ENCODE measurements around the gene POLDIP3. TPM values are rescaled to one million over a fixed set of nuclear protein-coding genes. Genes with fewer than 3 reads are reported as not detected.

POLDIP3 gene
- total RNA-seq, 1 donor from 2014 or later, result 77.8 TPM

- DNase-seq (ENCODE audit: extremely low spot score, unreplicated experiment), result no peak
- Mint-ChIP-seq H3K27me3 (ENCODE audit: unreplicated experiment) (no peaks in the 10 kb centered on the region), H3K4me3 (ENCODE audit: unreplicated experiment) (no peak overlapping the region), H3K9me3 (ENCODE audit: unreplicated experiment) (no peaks in the 10 kb centered on the region), H3K27ac (ENCODE audit: unreplicated experiment) (no peak overlapping the region), H3K4me1 (ENCODE audit: unreplicated experiment) (peaks cover 34% of the 10 kb centered on the region), H3K36me3 (ENCODE audit: unreplicated experiment) (peaks cover 22% of the 10 kb centered on the region)
- TF ChIP-seq CTCF (IDR thresholded peaks at IDR 0.05), result no peak
Observed at GRCh38 chr22:42626951-42627625, 12.4 kb upstream of the POLDIP3 start.

- Mint-ChIP-seq H3K9me3 (ENCODE audit: unreplicated experiment) (no peaks in the 10 kb centered on the region), H3K4me3 (ENCODE audit: unreplicated experiment) (no peak overlapping the region), H3K27me3 (ENCODE audit: unreplicated experiment) (no peaks in the 10 kb centered on the region), H3K27ac (ENCODE audit: unreplicated experiment) (peak overlapping the region; percentile 28), H3K4me1 (ENCODE audit: unreplicated experiment) (peaks cover 38% of the 10 kb centered on the region), H3K36me3 (ENCODE audit: unreplicated experiment) (peaks cover 23% of the 10 kb centered on the region)
- no peak for DNase-seq (ENCODE audit: extremely low spot score, unreplicated experiment)
- TF ChIP-seq CTCF (IDR thresholded peaks at IDR 0.05), result no peak
Observed at GRCh38 chr22:42626431-42626830, 11.7 kb upstream of the POLDIP3 start.

GRCh38 chr22:42625416-42625815 is 10.7 kb upstream of the POLDIP3 start:
- no peaks in the 10 kb centered on the region for H3K9me3 Mint-ChIP-seq (ENCODE audit: unreplicated experiment)
- DNase-seq (ENCODE audit: extremely low spot score, unreplicated experiment), result no peak

GRCh38 chr22:42624551-42625106 is 9.9 kb upstream of the POLDIP3 start:
- no peak for TF ChIP-seq CTCF (IDR thresholded peaks at IDR 0.05)
- no peak for DNase-seq (ENCODE audit: extremely low spot score, unreplicated experiment)
- Mint-ChIP-seq H3K36me3 (ENCODE audit: unreplicated experiment) (peaks cover 26% of the 10 kb centered on the region), H3K4me1 (ENCODE audit: unreplicated experiment) (peaks cover 47% of the 10 kb centered on the region), H3K9me3 (ENCODE audit: unreplicated experiment) (no peaks in the 10 kb centered on the region), H3K27ac (ENCODE audit: unreplicated experiment) (peak overlapping the region; percentile 50), H3K4me3 (ENCODE audit: unreplicated experiment) (no peak overlapping the region), H3K27me3 (ENCODE audit: unreplicated experiment) (no peaks in the 10 kb centered on the region)

More at GRCh38 chr22:42625416-42625815, 10.7 kb upstream of the POLDIP3 start:
- Mint-ChIP-seq H3K4me3 (ENCODE audit: unreplicated experiment) (no peak overlapping the region), H3K27me3 (ENCODE audit: unreplicated experiment) (no peaks in the 10 kb centered on the region), H3K36me3 (ENCODE audit: unreplicated experiment) (peaks cover 26% of the 10 kb centered on the region), H3K4me1 (ENCODE audit: unreplicated experiment) (peaks cover 45% of the 10 kb centered on the region), H3K27ac (ENCODE audit: unreplicated experiment) (peak overlapping the region; percentile 35)
- TF ChIP-seq CTCF (IDR thresholded peaks at IDR 0.05), result no peak

- Mint-ChIP-seq H3K36me3 (ENCODE audit: unreplicated experiment) (peaks cover 24% of the 10 kb centered on the region), H3K4me1 (ENCODE audit: unreplicated experiment) (peaks cover 47% of the 10 kb centered on the region), H3K27me3 (ENCODE audit: unreplicated experiment) (no peaks in the 10 kb centered on the region), H3K4me3 (ENCODE audit: unreplicated experiment) (no peak overlapping the region), H3K27ac (ENCODE audit: unreplicated experiment) (peak overlapping the region; percentile 81), H3K9me3 (ENCODE audit: unreplicated experiment) (no peaks in the 10 kb centered on the region)
- no peak for TF ChIP-seq CTCF (IDR thresholded peaks at IDR 0.05)
- no peak for DNase-seq (ENCODE audit: extremely low spot score, unreplicated experiment)
Observed at GRCh38 chr22:42623756-42624441, 9.2 kb upstream of the POLDIP3 start.

Data from osteocyte (in vitro differentiated cells).